Ectodermal cell (in vitro differentiated cells): ENCODE data around the gene CYP3A4.
"Not testable (repeated sequence)": the region's sequence is repeated elsewhere in the genome, so short reads cannot be mapped to it uniquely, and the experiment has no call there.

Experiments used
- H3K27ac ChIP-seq: 2 replicates; pipeline ENCODE4 v1.7.0; 2013; ENCODE audit warnings: mild to moderate bottlenecking, low read depth, low read length; ENCODE audit not compliant: insufficient read depth, poor library complexity, severe bottlenecking
- H3K27me3 ChIP-seq: 2 replicates; pipeline ENCODE4 v1.7.0; 2013; ENCODE audit warnings: mild to moderate bottlenecking, low read length; ENCODE audit not compliant: insufficient read depth, control insufficient read depth, poor library complexity, severe bottlenecking
- H3K36me3 ChIP-seq: one replicate; pipeline ENCODE4 v1.7.0; 2013; ENCODE audit warnings: low read length; ENCODE audit not compliant: control insufficient read depth, insufficient read depth
- H3K4me1 ChIP-seq: one replicate; pipeline ENCODE4 v1.7.0; 2013; ENCODE audit warnings: low read length; ENCODE audit not compliant: control insufficient read depth, insufficient read depth
- H3K4me3 ChIP-seq: 2 replicates; pipeline ENCODE4 v1.7.0; 2013; ENCODE audit warnings: low read depth, low read length, control low read depth; ENCODE audit not compliant: insufficient read depth
- H3K9me3 ChIP-seq: 2 replicates; pipeline ENCODE4 v1.7.0; 2013; ENCODE audit warnings: mild to moderate bottlenecking, low read length, moderate library complexity; ENCODE audit not compliant: control insufficient read depth
- WGBS, 2 experiments: methylation state at CpG; one replicate each; pipeline ENCODE4 v1.1.7; 2013; ENCODE audit warnings: missing lambda C conversion rate in 2 of 2; 5-methylcytosine and 5-hydroxymethylcytosine counted together

CYP3A4 gene

DNA sequence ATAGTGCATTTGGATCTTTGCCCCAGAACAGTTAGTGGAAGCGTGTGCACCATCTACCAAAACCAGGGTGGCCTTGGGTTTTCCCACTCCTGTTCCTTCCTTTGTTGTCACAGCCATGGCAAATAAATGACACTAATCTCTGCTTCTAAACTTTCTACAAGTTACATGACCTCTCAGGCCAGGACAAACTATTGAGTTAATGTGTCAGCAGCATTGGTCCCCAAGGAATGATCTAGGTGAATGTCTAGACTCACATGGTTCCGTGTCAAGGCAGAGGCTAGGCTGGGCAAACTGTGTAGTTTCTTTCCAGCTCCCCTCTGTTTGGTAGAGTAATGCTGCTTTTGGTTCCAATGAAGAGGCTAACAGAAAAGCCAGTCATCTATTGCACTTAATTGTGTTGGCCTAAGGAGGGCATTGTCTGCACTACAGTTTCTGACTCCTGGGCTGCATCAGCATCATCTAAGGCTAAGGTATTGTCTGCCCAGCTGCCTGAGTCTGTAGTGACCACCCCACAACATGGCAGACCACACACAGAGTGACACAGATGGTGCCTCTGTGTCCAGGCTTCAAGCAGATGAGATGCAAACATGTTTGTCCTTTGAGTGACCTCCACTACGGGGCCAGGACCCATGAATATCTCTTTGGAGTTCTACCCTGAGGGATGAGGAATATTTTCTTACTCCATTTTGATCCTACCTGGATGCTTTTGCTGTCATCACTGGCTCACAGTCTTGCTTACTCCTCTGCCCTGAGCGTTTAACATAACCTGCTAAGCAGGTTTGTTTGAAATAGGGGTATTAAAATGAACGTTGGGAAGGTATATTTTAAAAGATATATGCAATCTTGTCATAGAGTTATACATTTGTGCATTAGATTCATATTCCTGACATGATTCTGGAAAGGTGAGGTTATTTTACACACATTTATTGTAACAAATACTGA, 1.7 kb downstream of the CYP3A4 start:
- H3K27me3 ChIP-seq = no peaks in the 10 kb centered on the region
- WGBS, 2 experiments = 90 to 91% methylated on average over 3 to 5 of the region's 5 CpGs
- no peaks in the 10 kb centered on the region for H3K4me1 ChIP-seq
- H3K36me3 ChIP-seq = no peaks in the 10 kb centered on the region
- no peak overlapping the region for H3K4me3 ChIP-seq
- H3K27ac ChIP-seq = no peak overlapping the region
- H3K9me3 ChIP-seq = no peaks in the 10 kb centered on the region

DNA sequence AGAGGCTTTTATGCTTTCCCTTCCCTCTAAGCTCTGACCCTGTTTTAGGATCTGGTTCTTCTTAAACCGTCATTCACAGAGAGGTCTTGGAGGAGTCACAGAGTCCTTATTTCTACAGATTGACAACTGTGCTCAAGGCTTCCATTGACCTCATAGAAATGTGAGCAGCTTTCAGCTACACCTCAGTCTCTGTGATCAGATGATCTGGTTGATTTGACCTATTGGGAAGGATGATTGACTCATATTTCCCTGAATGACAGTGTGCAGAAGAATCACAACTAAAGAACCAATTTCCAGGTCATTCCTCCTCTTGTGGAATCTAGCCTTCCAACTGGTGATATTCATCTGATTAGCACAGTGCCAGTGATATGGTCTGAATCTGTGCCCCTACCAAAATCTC, 3.4 kb downstream of the CYP3A4 start:
- no peaks in the 10 kb centered on the region for H3K27me3 ChIP-seq
- no peak overlapping the region for H3K27ac ChIP-seq
- H3K4me1 ChIP-seq = no peaks in the 10 kb centered on the region
- 94 to 95% methylated on average over 1 of the region's 1 CpG for WGBS, 2 experiments
- H3K9me3 ChIP-seq = no peaks in the 10 kb centered on the region
- no peak overlapping the region for H3K4me3 ChIP-seq
- H3K36me3 ChIP-seq = no peaks in the 10 kb centered on the region

DNA sequence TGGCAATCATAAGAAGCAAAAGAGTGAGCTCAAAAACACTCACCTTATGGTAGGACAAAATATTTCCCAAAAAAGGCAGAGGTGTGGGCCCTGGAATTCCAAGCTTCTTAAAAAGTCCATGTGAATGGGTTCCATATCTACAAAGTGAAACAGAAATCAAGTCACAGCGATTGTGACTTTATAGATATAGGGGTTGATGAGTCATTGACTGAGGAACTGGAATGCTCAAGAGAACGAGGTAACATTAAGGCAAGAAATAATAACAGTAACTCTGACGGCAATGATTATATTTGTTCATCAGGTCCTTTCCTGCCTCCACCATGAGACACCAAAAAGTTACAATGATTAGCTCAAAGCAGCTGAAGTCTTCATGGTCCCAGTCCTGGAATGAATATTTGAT, 4.0 kb downstream of the CYP3A4 start:
- Histone ChIP-seq H3K4me3 (no peak overlapping the region), H3K27me3 (no peaks in the 10 kb centered on the region), H3K4me1 (no peaks in the 10 kb centered on the region), H3K36me3 (no peaks in the 10 kb centered on the region), H3K9me3 (no peaks in the 10 kb centered on the region), H3K27ac (no peak overlapping the region)
- 92 to 95% methylated on average over 3 of the region's 3 CpGs for WGBS, 2 experiments

DNA sequence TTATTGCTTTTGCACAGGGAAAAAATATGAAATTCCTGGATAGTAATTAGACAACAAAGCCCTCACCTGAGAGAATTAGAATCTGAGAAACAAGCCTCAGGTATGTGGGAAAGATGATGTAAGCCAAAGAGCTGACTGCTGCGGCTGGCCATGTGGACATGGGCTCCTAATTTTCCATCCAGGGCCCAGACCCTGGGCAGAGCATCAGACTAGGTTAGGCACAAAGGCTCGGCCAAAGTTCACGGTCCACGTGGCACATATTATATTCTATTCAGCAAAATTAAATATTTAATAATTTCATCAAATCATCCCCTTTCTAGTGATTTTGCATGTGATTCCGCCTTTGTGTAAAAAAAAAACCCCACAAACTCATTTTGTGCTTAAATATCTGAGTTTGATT, 5.1 kb downstream of the CYP3A4 start:
- Histone ChIP-seq H3K4me1 (no peaks in the 10 kb centered on the region), H3K9me3 (no peaks in the 10 kb centered on the region), H3K27ac (no peak overlapping the region), H3K36me3 (no peaks in the 10 kb centered on the region), H3K27me3 (no peaks in the 10 kb centered on the region), H3K4me3 (no peak overlapping the region)
- 90 to 94% methylated on average over 5 of the region's 5 CpGs for WGBS, 2 experiments

DNA sequence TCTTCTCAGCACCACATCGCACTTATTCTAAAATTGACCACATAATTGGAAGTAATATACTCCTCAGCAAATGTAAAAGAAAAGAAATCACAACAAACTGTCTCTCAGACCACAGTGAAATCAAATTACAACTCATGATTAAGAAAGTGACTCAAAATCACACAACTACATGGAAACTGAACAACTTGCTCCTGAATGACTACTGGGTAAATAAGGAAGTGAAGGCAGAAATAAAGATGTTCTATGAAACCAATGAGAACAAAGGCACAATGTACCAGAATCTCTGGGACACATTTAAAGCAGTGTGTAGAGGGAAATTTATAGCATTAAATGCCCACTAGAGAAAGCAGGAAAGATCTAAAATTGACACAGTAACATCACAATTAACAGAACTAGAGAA, 10.6 kb downstream of the CYP3A4 start:
- 85 to 94% methylated on average over 1 of the region's 1 CpG for WGBS, 2 experiments
- H3K4me3 ChIP-seq, H3K36me3 ChIP-seq, H3K9me3 ChIP-seq, H3K27me3 ChIP-seq, H3K4me1 ChIP-seq, H3K27ac ChIP-seq: not testable (repeated sequence)

DNA sequence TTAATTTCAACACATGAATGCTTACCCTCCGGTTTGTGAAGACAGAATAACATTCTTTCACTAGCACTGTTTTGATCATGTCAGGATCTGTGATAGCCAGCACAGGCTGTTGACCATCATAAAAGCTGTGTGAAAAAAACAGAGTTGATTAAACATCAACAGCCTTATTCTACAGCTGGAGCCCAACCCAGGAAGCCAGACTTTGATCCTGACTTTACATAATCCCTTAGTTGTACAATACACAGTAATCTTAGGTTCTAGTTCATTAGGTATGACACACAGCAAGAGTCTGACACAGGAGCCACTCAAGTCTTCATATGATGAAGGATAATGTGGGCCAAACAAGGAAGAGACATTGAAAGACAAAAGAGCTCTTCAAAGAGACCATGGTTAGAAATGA, 11.4 kb downstream of the CYP3A4 start:
- no peak overlapping the region for H3K27ac ChIP-seq
- no peaks in the 10 kb centered on the region for H3K4me1 ChIP-seq
- no peaks in the 10 kb centered on the region for H3K36me3 ChIP-seq
- WGBS, 2 experiments = 94 to 100% methylated on average over 1 of the region's 1 CpG
- H3K27me3 ChIP-seq = no peaks in the 10 kb centered on the region
- H3K9me3 ChIP-seq = no peaks in the 10 kb centered on the region
- H3K4me3 ChIP-seq = no peak overlapping the region

DNA sequence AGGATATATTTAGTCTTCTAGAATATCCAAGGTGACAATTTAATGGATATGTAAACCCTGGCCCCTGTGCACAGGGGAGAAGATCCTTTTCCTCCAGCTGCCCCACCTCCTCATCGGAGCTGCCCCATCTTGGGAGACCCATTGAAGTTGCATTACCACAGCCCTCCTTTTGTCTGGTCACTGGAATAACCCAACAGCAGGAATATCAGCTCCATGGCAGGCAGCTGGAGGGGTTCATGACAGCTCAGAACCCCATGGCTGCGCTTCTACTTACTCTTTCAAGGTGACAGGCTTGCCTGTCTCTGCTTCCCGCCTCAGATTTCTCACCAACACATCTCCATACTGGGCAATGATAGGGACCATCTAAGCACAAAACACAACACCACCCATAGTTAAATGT, 14.5 kb downstream of the CYP3A4 start:
- H3K4me1 ChIP-seq, H3K27ac ChIP-seq, H3K36me3 ChIP-seq, H3K27me3 ChIP-seq, H3K4me3 ChIP-seq, H3K9me3 ChIP-seq: not testable (repeated sequence)
- WGBS, 2 experiments = 91 to 96% methylated on average over 3 of the region's 3 CpGs

DNA sequence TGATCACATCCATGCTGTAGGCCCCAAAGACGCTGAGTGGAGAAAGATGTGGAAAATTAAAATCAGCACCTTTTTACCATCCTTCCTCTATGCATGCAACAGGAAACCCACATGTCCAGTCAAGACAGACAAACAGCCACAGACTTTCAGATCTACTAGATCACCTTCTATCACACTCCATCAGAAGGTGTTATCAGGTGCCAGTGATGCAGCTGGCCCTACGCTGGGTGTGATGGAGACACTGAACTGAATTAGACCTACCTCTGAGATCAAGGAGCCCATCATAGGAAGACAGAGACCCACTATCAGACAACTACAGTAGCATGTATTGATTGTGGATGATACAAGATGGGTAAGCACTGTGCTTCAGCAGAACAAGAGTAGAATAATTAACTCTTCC, 15.5 kb downstream of the CYP3A4 start:
- no peaks in the 10 kb centered on the region for H3K9me3 ChIP-seq
- no peak overlapping the region for H3K4me3 ChIP-seq
- no peak overlapping the region for H3K27ac ChIP-seq
- 89 to 92% methylated on average over 2 of the region's 2 CpGs for WGBS, 2 experiments
- no peaks in the 10 kb centered on the region for H3K27me3 ChIP-seq
- H3K4me1 ChIP-seq = no peaks in the 10 kb centered on the region
- no peaks in the 10 kb centered on the region for H3K36me3 ChIP-seq

DNA sequence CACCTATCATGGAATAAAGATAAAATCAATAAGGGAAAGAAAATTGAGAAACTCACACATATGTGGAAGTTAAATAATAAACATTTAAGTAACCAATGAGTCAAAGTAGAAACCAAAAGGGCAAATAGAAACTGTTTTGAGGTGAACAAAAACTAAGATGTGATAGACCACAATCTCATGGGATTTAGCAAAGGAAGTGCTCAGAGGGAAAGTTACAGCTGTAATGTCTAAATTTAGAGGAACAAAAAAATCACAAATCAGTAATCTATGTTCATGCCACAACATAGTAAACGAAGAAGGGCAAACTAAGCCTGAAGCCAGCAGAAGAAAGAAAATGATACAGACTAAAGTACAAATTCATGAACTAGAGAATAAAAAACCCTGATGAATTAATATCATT, 16.3 kb downstream of the CYP3A4 start:
- 100% methylated on average over 1 of the region's 1 CpG; no CpG with 5 or more reads in 1 of the 2 experiments for WGBS, 2 experiments
- Histone ChIP-seq H3K4me1 (no peaks in the 10 kb centered on the region), H3K27ac (no peak overlapping the region), H3K9me3 (no peaks in the 10 kb centered on the region), H3K4me3 (no peak overlapping the region), H3K27me3 (no peaks in the 10 kb centered on the region), H3K36me3 (no peaks in the 10 kb centered on the region)

DNA sequence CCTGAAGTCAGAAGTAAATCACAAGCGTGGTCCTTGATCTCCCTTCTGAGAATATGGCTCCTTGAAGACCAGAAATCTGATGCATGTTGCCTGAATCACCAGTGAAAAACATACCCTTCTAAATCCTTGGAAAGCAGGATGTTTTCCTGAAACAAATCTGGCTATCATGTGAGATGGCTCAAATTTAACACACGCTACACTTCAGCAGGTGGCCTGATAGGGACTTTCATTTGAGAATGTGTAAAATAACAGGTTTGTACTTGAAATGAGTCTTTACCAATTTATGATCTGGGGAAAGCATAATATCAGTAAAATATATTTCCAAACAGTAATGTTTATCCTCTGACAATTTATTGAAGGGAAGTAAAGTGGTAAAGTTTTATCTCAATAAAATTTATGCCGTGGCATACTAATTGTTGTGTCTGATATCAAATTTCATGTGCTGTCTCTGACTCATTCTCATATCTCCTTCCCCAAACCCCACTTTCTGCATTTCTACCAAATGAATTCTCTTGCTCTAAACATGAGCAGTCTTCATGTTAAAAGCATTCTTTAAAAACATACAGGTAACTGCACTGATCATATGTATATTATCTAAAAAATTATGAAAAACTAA, 17.4 kb downstream of the CYP3A4 start:
- Histone ChIP-seq H3K4me1 (no peaks in the 10 kb centered on the region), H3K27me3 (no peaks in the 10 kb centered on the region), H3K9me3 (no peaks in the 10 kb centered on the region), H3K27ac (no peak overlapping the region), H3K4me3 (no peak overlapping the region), H3K36me3 (no peaks in the 10 kb centered on the region)
- WGBS, 2 experiments = 92 to 96% methylated on average over 2 to 3 of the region's 3 CpGs
